Measurements from ENCODE around the gene KIAA1217. TPM values are rescaled to one million over a fixed set of nuclear protein-coding genes. Genes with fewer than 3 reads are reported as not detected.

The KIAA1217 gene
- total RNA-seq, 1 donor from 2014 or later, result 18.9 TPM

DNA sequence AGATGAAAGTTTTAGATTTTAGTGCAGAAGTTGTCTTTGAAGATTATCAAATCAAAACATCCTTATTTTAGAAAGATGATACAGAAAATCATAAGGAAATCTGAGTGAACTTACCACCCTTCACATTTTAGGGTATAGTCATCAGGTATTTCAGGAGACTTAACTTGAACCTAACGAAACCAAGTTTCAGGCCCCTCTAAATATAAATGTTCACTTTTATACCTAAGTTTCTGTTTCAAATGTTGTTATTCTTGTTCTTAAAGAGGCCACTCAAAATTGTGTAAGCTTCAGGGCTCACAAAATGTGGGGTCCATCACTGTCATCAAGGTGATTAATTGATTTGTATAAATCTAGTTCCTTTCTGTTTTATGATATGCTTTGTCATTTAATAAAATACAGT lies 216.2 kb downstream of the KIAA1217 start:
- no peaks in the 10 kb centered on the region for H3K36me3 ChIP-seq (ENCODE audit: control insufficient read depth, insufficient read depth, low read length)
- TF ChIP-seq, protein P1, sequence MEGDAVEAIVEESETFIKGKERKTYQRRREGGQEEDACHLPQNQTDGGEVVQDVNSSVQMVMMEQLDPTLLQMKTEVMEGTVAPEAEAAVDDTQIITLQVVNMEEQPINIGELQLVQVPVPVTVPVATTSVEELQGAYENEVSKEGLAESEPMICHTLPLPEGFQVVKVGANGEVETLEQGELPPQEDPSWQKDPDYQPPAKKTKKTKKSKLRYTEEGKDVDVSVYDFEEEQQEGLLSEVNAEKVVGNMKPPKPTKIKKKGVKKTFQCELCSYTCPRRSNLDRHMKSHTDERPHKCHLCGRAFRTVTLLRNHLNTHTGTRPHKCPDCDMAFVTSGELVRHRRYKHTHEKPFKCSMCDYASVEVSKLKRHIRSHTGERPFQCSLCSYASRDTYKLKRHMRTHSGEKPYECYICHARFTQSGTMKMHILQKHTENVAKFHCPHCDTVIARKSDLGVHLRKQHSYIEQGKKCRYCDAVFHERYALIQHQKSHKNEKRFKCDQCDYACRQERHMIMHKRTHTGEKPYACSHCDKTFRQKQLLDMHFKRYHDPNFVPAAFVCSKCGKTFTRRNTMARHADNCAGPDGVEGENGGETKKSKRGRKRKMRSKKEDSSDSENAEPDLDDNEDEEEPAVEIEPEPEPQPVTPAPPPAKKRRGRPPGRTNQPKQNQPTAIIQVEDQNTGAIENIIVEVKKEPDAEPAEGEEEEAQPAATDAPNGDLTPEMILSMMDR (IDR thresholded peaks at IDR 0.05; ENCODE audit: insufficient read depth, low read length, poor library complexity, severe bottlenecking), result no peak
- DNase-seq (ENCODE audit: low read depth), result no peak
- no peaks in the 10 kb centered on the region for H3K27me3 ChIP-seq (ENCODE audit: control insufficient read depth, insufficient read depth, low read length)
- no peak overlapping the region for H3K4me3 ChIP-seq (ENCODE audit: low read depth, low read length)

DNA sequence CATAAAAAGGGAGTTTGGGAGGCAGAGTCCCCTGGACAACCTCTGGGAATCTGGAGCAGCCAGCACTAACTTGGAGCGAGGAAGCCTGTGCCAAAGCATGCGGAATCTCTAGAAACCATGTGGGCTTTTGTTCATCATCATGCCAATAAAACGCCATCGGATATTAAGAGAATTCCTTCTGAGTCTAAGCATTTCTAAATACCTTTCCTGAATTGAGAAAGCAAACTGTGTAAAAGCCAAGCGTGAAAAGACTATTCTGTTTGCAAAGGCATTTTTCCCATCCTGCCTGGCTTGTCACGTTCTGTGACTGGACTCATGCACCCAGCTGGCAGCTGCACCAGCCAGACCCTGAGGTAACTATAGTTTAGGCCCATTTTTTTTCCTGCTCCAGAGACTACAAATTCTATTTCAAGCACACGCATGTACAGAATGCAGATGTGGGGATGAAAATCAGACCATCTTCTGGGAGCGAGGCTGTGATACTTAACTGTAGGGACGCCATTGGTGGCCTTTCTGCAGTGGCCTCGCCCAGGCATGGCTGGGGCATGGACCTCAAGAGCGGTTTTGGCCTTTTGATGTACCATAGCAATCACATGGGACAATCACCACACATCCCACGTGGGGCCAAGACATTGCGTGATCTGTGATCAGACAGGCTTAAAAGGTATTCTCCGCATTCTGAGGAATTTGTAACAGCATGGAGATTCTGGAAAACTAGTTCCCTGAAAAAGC lies 218.9 kb downstream of the KIAA1217 start:
- Histone ChIP-seq H3K27me3 (ENCODE audit: control insufficient read depth, insufficient read depth, low read length) (no peaks in the 10 kb centered on the region), H3K36me3 (ENCODE audit: control insufficient read depth, insufficient read depth, low read length) (no peaks in the 10 kb centered on the region), H3K4me3 (ENCODE audit: low read depth, low read length) (no peak overlapping the region)
- TF ChIP-seq, protein P1 (IDR thresholded peaks at IDR 0.05; ENCODE audit: insufficient read depth, low read length, poor library complexity, severe bottlenecking), result no peak
- no peak for DNase-seq (ENCODE audit: low read depth)

DNA sequence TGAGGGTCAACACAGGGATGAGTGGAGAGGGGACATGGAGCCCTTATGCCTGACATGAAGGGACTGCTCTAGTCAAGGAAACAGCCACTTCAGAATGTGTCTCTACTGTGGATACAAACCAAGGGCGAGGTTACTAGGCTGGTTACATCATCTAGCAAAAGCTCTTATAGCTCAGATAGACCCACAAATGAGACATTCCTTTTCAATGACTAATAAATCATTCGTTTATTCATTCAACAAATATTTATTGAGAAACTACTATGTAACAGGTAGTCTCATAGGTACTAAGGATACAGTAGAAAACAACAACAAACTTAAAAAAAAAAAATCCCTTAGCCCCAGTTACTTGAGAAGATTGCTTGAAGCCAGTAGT lies 219.5 kb downstream of the KIAA1217 start:
- H3K36me3 ChIP-seq (ENCODE audit: control insufficient read depth, insufficient read depth, low read length), result no peaks in the 10 kb centered on the region
- no peak for DNase-seq (ENCODE audit: low read depth)
- no peak overlapping the region for H3K4me3 ChIP-seq (ENCODE audit: low read depth, low read length)
- TF ChIP-seq, protein P1 (IDR thresholded peaks at IDR 0.05; ENCODE audit: insufficient read depth, low read length, poor library complexity, severe bottlenecking), result no peak
- H3K27me3 ChIP-seq (ENCODE audit: control insufficient read depth, insufficient read depth, low read length), result no peaks in the 10 kb centered on the region

DNA sequence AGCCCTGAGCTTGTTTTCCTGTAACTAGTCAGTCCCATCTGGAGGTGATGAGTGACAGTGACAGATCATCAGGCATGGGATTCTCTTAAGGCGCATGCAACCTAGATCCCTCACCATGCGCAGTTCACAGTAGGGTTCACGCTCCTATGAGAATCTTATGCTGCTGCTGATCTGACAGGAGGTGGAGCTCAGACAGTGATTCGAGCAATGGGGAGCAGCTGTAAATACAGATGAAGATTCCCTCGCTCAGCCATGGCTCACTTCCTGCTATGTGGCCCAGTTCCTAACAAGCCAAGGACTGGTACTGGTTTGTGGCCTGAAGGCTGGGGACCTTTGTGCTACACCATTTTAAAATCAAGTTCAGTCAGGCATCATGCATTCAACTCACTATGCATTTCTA lies 221.7 kb downstream of the KIAA1217 start:
- TF ChIP-seq, protein P1 (IDR thresholded peaks at IDR 0.05; ENCODE audit: insufficient read depth, low read length, poor library complexity, severe bottlenecking), result no peak
- no peak overlapping the region for H3K4me3 ChIP-seq (ENCODE audit: low read depth, low read length)
- no peaks in the 10 kb centered on the region for H3K27me3 ChIP-seq (ENCODE audit: control insufficient read depth, insufficient read depth, low read length)
- H3K36me3 ChIP-seq (ENCODE audit: control insufficient read depth, insufficient read depth, low read length), result no peaks in the 10 kb centered on the region
- no peak for DNase-seq (ENCODE audit: low read depth)

DNA sequence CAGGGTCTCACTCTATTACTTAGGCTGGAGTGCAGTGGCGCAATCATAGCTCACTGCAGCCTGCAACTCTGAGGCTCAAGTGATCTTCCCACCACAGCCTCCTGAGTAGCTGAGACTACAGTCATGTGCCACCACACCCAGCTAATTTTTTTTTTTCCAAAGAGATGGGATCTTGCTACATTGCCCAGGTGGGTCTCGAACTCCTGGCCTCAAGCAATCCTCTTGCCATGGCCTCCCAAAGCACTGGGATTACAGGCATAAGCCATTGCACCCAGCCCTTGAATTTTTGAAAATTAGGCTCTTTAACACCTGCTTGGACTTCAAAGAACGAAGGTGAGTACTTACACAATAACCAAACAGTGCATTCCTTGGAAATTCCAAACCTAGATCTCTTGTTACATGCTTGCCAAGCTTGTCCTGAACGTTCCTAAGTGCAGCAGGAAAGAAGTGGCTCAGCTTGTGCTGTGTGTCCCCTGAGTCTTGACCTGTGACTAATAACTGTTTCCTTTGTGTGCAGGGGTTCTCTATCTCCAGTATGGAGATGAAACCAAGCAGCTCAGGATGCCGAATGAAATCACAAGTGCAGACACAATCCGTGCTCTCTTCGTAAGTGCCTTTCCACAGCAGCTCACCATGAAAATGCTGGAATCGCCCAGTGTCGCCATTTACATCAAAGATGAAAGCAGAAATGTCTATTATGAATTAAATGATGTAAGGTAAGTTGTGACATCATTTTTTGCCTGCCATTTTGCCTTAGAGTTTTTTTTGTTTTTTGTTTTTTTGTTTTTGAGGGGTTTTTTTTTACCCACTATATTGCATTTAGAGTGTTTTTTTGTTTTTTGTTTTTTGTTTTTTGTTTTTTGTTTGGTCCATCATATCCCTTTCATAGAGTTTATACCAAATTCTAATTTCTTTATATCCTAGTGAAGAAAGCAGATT lies 223.8 kb downstream of the KIAA1217 start:
- DNase-seq (ENCODE audit: low read depth), result no peak
- H3K36me3 ChIP-seq (ENCODE audit: control insufficient read depth, insufficient read depth, low read length), result no peaks in the 10 kb centered on the region

More for the DNA sequence above, 223.8 kb downstream of the KIAA1217 start:
- no peaks in the 10 kb centered on the region for H3K27me3 ChIP-seq (ENCODE audit: control insufficient read depth, insufficient read depth, low read length)
- no peak overlapping the region for H3K4me3 ChIP-seq (ENCODE audit: low read depth, low read length)
- TF ChIP-seq, protein P1 (IDR thresholded peaks at IDR 0.05; ENCODE audit: insufficient read depth, low read length, poor library complexity, severe bottlenecking), result no peak
